ENCODE measurements around the gene CHAF1B. TPM values are rescaled to one million over a fixed set of nuclear protein-coding genes. Genes with fewer than 3 reads are reported as not detected.

The CHAF1B gene
- total and polyA plus RNA-seq, 10 of the 15 experiments (the other 5 are each of a cell fraction or from before 2014, with no cell fraction given), result 5.9 to 31.5 (median 17.3) TPM

DNA sequence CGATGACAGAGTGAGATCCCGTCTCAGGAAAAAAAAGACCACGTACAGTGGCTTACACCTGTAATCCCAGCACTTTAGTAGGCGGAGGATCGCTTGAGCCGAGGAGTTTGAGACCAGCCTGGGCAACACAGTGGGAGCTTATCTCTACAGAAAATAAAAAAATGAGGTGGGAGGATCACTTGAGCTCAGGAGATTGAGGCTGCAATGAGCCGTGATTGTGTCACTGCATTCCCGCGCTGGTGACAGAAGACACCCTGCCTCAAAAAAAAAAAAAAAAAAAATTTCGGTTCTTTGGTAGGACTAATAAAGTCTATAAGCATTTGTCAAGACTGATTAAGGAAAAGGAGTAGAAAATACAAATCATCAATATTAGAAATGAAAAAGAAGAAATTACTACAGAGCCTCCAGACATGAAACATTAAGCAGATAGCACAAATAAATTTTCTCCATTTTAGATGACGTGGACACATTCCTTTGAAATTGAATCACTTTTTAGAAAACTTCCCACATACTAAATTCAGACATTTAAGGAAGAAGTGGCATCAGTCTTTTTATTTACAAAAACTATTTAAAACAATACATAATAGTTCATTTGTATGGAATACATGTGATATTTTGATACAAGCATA is 34.8 kb upstream of the CHAF1B start:
- intact Hi-C loops (cut with micrococcal nuclease; ENCODE audit: unreplicated experiment), result no loop called here
- Histone ChIP-seq H3K4me2 (ENCODE audit: control insufficient read depth, insufficient read depth) (no peak overlapping the region), H3K4me1 (ENCODE audit: control insufficient read depth, insufficient read depth, low read length) (no peaks in the 10 kb centered on the region), H3K27ac (ENCODE audit: control insufficient read depth, insufficient read depth) (no peak overlapping the region), H3K27me3 (replicated peaks in 1 of 2; ENCODE audit: control insufficient read depth in 2 of 2, insufficient read depth in 2 of 2, low read length in 1 of 2) (no peaks in the 10 kb centered on the region), H2AFZ (ENCODE audit: control insufficient read depth, low read depth, low read length) (no peak overlapping the region), H3K9me3 (replicated peaks; ENCODE audit: control insufficient read depth, insufficient read depth, low read length) (no peaks in the 10 kb centered on the region), H3K79me2 (ENCODE audit: control insufficient read depth, insufficient read depth, low read length) (no peaks in the 10 kb centered on the region), H4K20me1 (ENCODE audit: control insufficient read depth, insufficient read depth) (no peaks in the 10 kb centered on the region), H3K36me3 (ENCODE audit: control insufficient read depth in 2 of 2, insufficient read depth in 2 of 2, low read length in 1 of 2) (peaks cover 10 to 19% of the 10 kb centered on the region in 2 experiments), H3K4me3 (no peak overlapping the region), H3K9ac (ENCODE audit: control insufficient read depth, insufficient read depth, low read length) (no peak overlapping the region)
- SMC1A ChIA-PET (ENCODE audit: uncharacterized antibody, unreplicated experiment), result interaction anchor here (1.2 kb wide), 1 partner anchor 28 kb away, joined by 3 read pairs; no protein-coding TSS in a partner anchor
- in situ Hi-C loops (cut with MboI), result no loop called here
- CTCF ChIA-PET, result interaction anchor here (1.0 kb wide), 1 partner anchor 209 kb away, joined by 3 read pairs; no protein-coding TSS in a partner anchor
- FAIRE-seq (no peak), DNase-seq (ENCODE audit: low read depth, low spot score) (no peak), ATAC-seq (no peak)
- no TSS peak for BruUV-seq (replicated peaks)
- TF ChIP-seq, protein P1, sequence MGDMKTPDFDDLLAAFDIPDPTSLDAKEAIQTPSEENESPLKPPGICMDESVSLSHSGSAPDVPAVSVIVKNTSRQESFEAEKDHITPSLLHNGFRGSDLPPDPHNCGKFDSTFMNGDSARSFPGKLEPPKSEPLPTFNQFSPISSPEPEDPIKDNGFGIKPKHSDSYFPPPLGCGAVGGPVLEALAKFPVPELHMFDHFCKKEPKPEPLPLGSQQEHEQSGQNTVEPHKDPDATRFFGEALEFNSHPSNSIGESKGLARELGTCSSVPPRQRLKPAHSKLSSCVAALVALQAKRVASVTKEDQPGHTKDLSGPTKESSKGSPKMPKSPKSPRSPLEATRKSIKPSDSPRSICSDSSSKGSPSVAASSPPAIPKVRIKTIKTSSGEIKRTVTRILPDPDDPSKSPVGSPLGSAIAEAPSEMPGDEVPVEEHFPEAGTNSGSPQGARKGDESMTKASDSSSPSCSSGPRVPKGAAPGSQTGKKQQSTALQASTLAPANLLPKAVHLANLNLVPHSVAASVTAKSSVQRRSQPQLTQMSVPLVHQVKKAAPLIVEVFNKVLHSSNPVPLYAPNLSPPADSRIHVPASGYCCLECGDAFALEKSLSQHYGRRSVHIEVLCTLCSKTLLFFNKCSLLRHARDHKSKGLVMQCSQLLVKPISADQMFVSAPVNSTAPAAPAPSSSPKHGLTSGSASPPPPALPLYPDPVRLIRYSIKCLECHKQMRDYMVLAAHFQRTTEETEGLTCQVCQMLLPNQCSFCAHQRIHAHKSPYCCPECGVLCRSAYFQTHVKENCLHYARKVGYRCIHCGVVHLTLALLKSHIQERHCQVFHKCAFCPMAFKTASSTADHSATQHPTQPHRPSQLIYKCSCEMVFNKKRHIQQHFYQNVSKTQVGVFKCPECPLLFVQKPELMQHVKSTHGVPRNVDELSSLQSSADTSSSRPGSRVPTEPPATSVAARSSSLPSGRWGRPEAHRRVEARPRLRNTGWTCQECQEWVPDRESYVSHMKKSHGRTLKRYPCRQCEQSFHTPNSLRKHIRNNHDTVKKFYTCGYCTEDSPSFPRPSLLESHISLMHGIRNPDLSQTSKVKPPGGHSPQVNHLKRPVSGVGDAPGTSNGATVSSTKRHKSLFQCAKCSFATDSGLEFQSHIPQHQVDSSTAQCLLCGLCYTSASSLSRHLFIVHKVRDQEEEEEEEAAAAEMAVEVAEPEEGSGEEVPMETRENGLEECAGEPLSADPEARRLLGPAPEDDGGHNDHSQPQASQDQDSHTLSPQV (IDR thresholded peaks at IDR 0.05), result no peak
- no peak for TF ChIP-seq CREB1 (IDR thresholded peaks at IDR 0.05; ENCODE audit: low read depth)
- TF ChIP-seq EGR1 (IDR thresholded peaks at IDR 0.05; ENCODE audit: borderline replicate concordance in 1 of 2, low read depth in 2 of 2, low read length in 2 of 2), result no peak
- no peak for TF ChIP-seq RFX5 (IDR thresholded peaks at IDR 0.05; ENCODE audit: low read depth, low read length)
- no peak for TF ChIP-seq CEBPB (IDR thresholded peaks at IDR 0.05; ENCODE audit: borderline replicate concordance in 1 of 2, low read depth in 2 of 2, low read length in 2 of 2)
- TF ChIP-seq WRNIP1 (IDR thresholded peaks at IDR 0.05; ENCODE audit: borderline replicate concordance, low read depth, low read length), result no peak
- TF ChIP-seq FOS (IDR thresholded peaks at IDR 0.05; ENCODE audit: borderline replicate concordance, extremely low read depth, insufficient read length), result no peak
- TF ChIP-seq, protein P2, sequence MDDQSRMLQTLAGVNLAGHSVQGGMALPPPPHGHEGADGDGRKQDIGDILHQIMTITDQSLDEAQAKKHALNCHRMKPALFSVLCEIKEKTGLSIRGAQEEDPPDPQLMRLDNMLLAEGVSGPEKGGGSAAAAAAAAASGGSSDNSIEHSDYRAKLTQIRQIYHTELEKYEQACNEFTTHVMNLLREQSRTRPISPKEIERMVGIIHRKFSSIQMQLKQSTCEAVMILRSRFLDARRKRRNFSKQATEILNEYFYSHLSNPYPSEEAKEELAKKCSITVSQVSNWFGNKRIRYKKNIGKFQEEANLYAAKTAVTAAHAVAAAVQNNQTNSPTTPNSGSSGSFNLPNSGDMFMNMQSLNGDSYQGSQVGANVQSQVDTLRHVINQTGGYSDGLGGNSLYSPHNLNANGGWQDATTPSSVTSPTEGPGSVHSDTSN (IDR thresholded peaks at IDR 0.05; ENCODE audit: insufficient replicate concordance, low read depth, low read length), result no peak
- TF ChIP-seq ZBED1 (IDR thresholded peaks at IDR 0.05; ENCODE audit: borderline replicate concordance), result no peak
- RAD21 ChIA-PET (ENCODE audit: unreplicated experiment), result no interaction called here
- POLR2A ChIA-PET, result no interaction called here
- WGBS (ENCODE audit: insufficient coverage, insufficient replicate concordance, low lambda C conversion rate, missing lambda C conversion rate), result 98% methylated on average over 8 of the region's 11 CpGs

All from GM12878 (cell line).